NCI-H1092 treated with DMSO at 0.1 percent for 48 hours (cell line): ENCODE measurements around the gene TNFAIP3.
"Not testable (repeated sequence)": the region's sequence is repeated elsewhere in the genome, so short reads cannot be mapped to it uniquely, and the experiment has no call there.

ENCODE experiments used
- DNase-seq: peaks from one replicate; lab custom pipeline; 2025; lab: John Stamatoyannopoulos, UW

TNFAIP3 gene

GRCh38 chr6:137878486-137879285 is 11.6 kb downstream of the TNFAIP3 start:
- DNase-seq, result no peak

GRCh38 chr6:137879299-137879698 is 12.2 kb downstream of the TNFAIP3 start:
- no peak for DNase-seq

- DNase-seq, result no peak
These were observed 13.1 kb downstream of the TNFAIP3 start for GRCh38 chr6:137879885-137880745.

GRCh38 chr6:137880746-137881521 is 13.9 kb downstream of the TNFAIP3 start:
- no peak for DNase-seq

- no peak for DNase-seq
These were observed 14.4 kb downstream of the TNFAIP3 start for GRCh38 chr6:137881522-137881886.

- DNase-seq, result no peak
These were observed 15.3 kb downstream of the TNFAIP3 start for GRCh38 chr6:137882225-137882961.

- no peak for DNase-seq
These were observed 16.5 kb downstream of the TNFAIP3 start for GRCh38 chr6:137883400-137884148.

- no peak for DNase-seq
These were observed 17.3 kb downstream of the TNFAIP3 start for GRCh38 chr6:137884149-137884909.

- not testable (repeated sequence) for DNase-seq
These were observed 17.8 kb downstream of the TNFAIP3 start for GRCh38 chr6:137884910-137885229.

- not testable (repeated sequence) for DNase-seq
These were observed 19.2 kb downstream of the TNFAIP3 start for GRCh38 chr6:137886226-137886625.

- DNase-seq, result no peak
These were observed 24.0 kb downstream of the TNFAIP3 start for GRCh38 chr6:137890983-137891537.

GRCh38 chr6:137892271-137892708 is 25.2 kb downstream of the TNFAIP3 start:
- no peak for DNase-seq

- DNase-seq, result no peak
These were observed 26.1 kb downstream of the TNFAIP3 start for GRCh38 chr6:137893181-137893580.

GRCh38 chr6:137893726-137894125 is 26.7 kb downstream of the TNFAIP3 start:
- DNase-seq, result no peak

GRCh38 chr6:137894378-137894777 is 27.3 kb downstream of the TNFAIP3 start:
- DNase-seq, result not testable (repeated sequence)

- no peak for DNase-seq
These were observed 27.8 kb downstream of the TNFAIP3 start for GRCh38 chr6:137894779-137895385.

- no peak for DNase-seq
These were observed 29.6 kb downstream of the TNFAIP3 start for GRCh38 chr6:137896647-137897046.

- no peak for DNase-seq
These were observed 33.8 kb downstream of the TNFAIP3 start for GRCh38 chr6:137900815-137901214.

- DNase-seq, result no peak
These were observed 34.4 kb downstream of the TNFAIP3 start for GRCh38 chr6:137901454-137901853.
